Chondrocyte (in vitro differentiated cells): ENCODE data around the gene ATOX1. TPM values are rescaled to one million over a fixed set of nuclear protein-coding genes. Genes with fewer than 3 reads are reported as not detected.
A peak's percentile ranks its signal among the peaks of the same experiment; 100 is the strongest.

Source experiments
- DNase-seq: peaks from one replicate; pipeline ENCODE4 v3.0.0; 2021; ENCODE audit warnings: mixed read lengths, low spot score
- H3K27ac Mint-ChIP-seq: one replicate; pipeline ENCODE4 v1.8.0; 2021; ENCODE audit warnings: mild to moderate bottlenecking, moderate library complexity, mixed read lengths; ENCODE audit not compliant: unreplicated experiment
- H3K27me3 Mint-ChIP-seq: 2 replicates; pipeline ENCODE4 v1.8.0; 2021; ENCODE audit warnings: low read depth, mixed read lengths
- H3K36me3 Mint-ChIP-seq: 2 replicates; pipeline ENCODE4 v1.8.0; 2021; ENCODE audit warnings: low read depth, mixed read lengths
- H3K4me1 Mint-ChIP-seq: 2 replicates; pipeline ENCODE4 v1.8.0; 2021; ENCODE audit warnings: low read depth, mild to moderate bottlenecking, mixed read lengths
- H3K4me3 Mint-ChIP-seq: one replicate; pipeline ENCODE4 v1.8.0; 2021; ENCODE audit warnings: mild to moderate bottlenecking, moderate library complexity, mixed read lengths; ENCODE audit not compliant: unreplicated experiment
- H3K9me3 Mint-ChIP-seq: 2 replicates; pipeline ENCODE4 v1.8.0; 2021; ENCODE audit warnings: low read depth, mixed read lengths
- CTCF ChIP-seq: fragments of 200-600 bp; sonication (generic); IDR thresholded peaks from 2 replicates; pipeline ENCODE4 v1.5.0; 2021; ENCODE audit warnings: antibody characterized with exemption, mild to moderate bottlenecking, moderate library complexity
- total RNA-seq: library from RNA; stranded (reverse); gene quantifications from 3 replicates; pipeline ENCODE4 v1.2.1, GENCODE V29; 2021

The ATOX1 gene
- total RNA-seq, 1 donor from 2014 or later, result 128 TPM

GRCh38 chr5:151781201-151781600 is 22.8 kb upstream of the ATOX1 start:
- H3K4me3 Mint-ChIP-seq, result no peak overlapping the region
- H3K27me3 Mint-ChIP-seq, result no peaks in the 10 kb centered on the region
- no peak for DNase-seq
- TF ChIP-seq CTCF, result no peak
- no peak overlapping the region for H3K27ac Mint-ChIP-seq
- H3K9me3 Mint-ChIP-seq, result no peaks in the 10 kb centered on the region
- peaks cover 4% of the 10 kb centered on the region for H3K36me3 Mint-ChIP-seq
- H3K4me1 Mint-ChIP-seq, result peaks cover 80% of the 10 kb centered on the region

GRCh38 chr5:151780348-151780747 is 21.9 kb upstream of the ATOX1 start:
- no peaks in the 10 kb centered on the region for H3K27me3 Mint-ChIP-seq
- H3K4me1 Mint-ChIP-seq, result peaks cover 80% of the 10 kb centered on the region
- no peak for TF ChIP-seq CTCF
- no peak overlapping the region for H3K27ac Mint-ChIP-seq
- H3K36me3 Mint-ChIP-seq, result peaks cover 4% of the 10 kb centered on the region
- H3K9me3 Mint-ChIP-seq, result no peaks in the 10 kb centered on the region
- no peak overlapping the region for H3K4me3 Mint-ChIP-seq
- no peak for DNase-seq

DNA sequence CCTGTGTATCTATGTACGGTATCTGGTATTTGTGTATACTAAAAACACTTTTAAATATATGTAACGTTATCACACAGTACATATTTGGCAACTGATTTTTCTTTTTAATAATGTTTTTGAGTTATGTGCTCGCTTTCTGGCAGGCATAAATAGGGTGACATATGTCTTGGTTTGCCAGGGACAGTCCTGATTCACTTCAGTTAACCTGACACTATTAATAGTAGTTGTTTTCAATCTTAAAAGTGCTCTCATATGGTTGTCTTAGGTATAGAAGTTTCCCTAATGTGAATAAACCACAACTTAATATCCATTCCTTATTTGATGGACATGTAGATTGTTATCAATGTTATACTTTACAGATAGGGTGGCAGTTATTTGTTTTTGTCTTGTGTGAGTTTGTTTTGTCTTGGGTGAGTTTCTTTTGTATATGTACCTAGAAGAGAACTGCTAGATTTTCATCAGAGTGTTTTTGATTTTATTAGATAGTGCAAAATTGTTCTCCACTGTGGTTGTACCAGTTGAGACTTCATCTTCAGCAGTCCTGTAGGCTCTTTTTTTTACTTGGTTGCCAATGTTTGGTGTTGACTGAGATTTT is 21.2 kb upstream of the ATOX1 start:
- H3K4me1 Mint-ChIP-seq, result peaks cover 82% of the 10 kb centered on the region
- no peaks in the 10 kb centered on the region for H3K27me3 Mint-ChIP-seq

DNA sequence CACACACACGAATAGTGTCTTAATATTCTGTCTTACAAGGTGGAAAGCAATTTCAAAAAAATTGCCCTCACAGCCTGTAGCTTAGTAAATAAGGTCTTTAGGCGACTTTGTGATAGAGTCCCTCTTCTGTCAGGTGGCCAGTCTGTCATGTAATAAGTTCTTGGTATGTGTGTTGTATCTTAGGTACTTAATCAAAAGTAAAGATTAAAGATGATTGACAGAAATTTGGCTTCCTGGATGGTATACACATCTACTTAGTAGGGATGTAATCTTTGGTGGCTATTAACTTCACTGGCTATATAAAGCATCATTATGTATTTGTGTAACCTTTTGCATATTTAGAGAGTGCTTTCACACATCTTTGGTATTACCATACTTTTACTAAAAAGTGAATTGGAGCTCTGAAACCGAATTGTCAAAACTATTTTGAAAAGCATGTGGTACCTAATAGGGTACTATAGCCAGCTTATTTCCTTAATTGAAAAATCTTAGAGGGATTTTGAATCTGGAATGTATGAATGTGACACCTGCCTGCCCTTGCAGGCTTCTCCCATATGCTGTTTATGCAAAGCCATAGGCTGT is 16.7 kb upstream of the ATOX1 start:
- no peak for DNase-seq
- H3K4me1 Mint-ChIP-seq, result peaks cover 62% of the 10 kb centered on the region
- peak overlapping the region; percentile 19 for H3K27ac Mint-ChIP-seq
- H3K4me3 Mint-ChIP-seq, result peak overlapping the region; percentile 87
- H3K36me3 Mint-ChIP-seq, result peaks cover 4% of the 10 kb centered on the region
- no peak for TF ChIP-seq CTCF
- H3K9me3 Mint-ChIP-seq, result no peaks in the 10 kb centered on the region
- H3K27me3 Mint-ChIP-seq, result no peaks in the 10 kb centered on the region

More for the DNA sequence above, 21.2 kb upstream of the ATOX1 start:
- Mint-ChIP-seq H3K27ac (peak overlapping the region; percentile 28), H3K9me3 (no peaks in the 10 kb centered on the region), H3K4me3 (no peak overlapping the region), H3K36me3 (peaks cover 4% of the 10 kb centered on the region)
- TF ChIP-seq CTCF, result no peak
- no peak for DNase-seq

DNA sequence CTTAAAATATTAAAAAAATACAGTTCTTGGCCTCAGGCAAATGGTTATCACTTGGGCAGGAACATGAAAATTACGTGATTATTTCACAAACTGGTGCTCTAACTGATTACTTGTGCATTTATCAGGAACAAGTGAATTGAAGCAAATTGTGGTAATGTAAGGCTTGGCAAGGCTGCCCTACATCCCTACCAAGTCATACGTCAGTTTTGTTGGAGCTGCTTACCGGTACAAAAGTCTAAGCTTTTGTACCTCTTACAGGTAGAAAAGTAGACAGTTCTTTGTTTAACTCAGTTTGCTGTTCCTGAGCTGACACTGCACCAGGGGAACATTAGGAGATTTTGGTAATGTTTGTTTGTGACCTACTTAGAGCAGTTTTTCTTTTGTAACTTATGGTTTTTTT is 15.5 kb upstream of the ATOX1 start:
- Mint-ChIP-seq H3K4me3 (peak overlapping the region; percentile 87), H3K36me3 (peaks cover 1% of the 10 kb centered on the region), H3K27ac (peak overlapping the region; percentile 35), H3K9me3 (no peaks in the 10 kb centered on the region), H3K4me1 (peaks cover 53% of the 10 kb centered on the region), H3K27me3 (no peaks in the 10 kb centered on the region)
- DNase-seq, result no peak
- no peak for TF ChIP-seq CTCF
